Measurements from ENCODE around the gene CAPN9.

The CAPN9 gene

GRCh38 chr1:230739564-230740290 is 7.5 kb upstream of the CAPN9 start:
- H3K4me1 ChIP-seq (ENCODE audit: control insufficient read depth in 1 of 2, insufficient read depth in 1 of 2, low read depth in 1 of 2, low read length in 1 of 2): no peaks in the 10 kb centered on the region
- TF ChIP-seq, protein P1, sequence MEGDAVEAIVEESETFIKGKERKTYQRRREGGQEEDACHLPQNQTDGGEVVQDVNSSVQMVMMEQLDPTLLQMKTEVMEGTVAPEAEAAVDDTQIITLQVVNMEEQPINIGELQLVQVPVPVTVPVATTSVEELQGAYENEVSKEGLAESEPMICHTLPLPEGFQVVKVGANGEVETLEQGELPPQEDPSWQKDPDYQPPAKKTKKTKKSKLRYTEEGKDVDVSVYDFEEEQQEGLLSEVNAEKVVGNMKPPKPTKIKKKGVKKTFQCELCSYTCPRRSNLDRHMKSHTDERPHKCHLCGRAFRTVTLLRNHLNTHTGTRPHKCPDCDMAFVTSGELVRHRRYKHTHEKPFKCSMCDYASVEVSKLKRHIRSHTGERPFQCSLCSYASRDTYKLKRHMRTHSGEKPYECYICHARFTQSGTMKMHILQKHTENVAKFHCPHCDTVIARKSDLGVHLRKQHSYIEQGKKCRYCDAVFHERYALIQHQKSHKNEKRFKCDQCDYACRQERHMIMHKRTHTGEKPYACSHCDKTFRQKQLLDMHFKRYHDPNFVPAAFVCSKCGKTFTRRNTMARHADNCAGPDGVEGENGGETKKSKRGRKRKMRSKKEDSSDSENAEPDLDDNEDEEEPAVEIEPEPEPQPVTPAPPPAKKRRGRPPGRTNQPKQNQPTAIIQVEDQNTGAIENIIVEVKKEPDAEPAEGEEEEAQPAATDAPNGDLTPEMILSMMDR (IDR thresholded peaks at IDR 0.05): no peak
- no peaks in the 10 kb centered on the region for H3K36me3 ChIP-seq
- H3K4me3 ChIP-seq (ENCODE audit: low read depth in 1 of 2, low read length in 1 of 2): no peak overlapping the region
- no peaks in the 10 kb centered on the region for H3K9me3 ChIP-seq
- peaks cover 4% of the 10 kb centered on the region for H3K27me3 ChIP-seq
- H3K27ac ChIP-seq: no peak overlapping the region

DNA sequence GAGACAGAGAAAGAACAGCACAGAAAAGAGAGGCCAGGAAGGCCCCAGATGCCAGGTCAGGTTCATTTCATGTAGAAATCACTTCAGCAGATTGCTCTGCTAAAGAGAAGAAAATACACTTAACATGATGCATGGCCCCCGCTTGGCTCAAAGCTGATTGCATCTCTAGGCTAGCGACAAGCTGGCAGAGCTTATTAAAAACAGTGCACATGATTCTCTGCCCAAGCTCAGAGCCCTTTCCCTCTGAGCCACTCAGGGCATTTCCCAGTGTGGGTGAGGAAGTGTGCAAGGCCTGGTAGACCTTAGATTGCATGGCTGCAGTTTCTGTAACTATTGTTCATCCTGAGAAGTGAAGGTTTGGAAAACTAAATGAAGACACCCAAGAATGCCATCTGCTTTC is 3.3 kb upstream of the CAPN9 start:
- Histone ChIP-seq H3K27me3 (no peaks in the 10 kb centered on the region), H3K36me3 (no peaks in the 10 kb centered on the region), H3K4me1 (ENCODE audit: control insufficient read depth in 1 of 2, insufficient read depth in 1 of 2, low read depth in 1 of 2, low read length in 1 of 2) (peaks cover 0 to 9% of the 10 kb centered on the region in 2 experiments), H3K27ac (no peak overlapping the region), H3K9me3 (no peaks in the 10 kb centered on the region), H3K4me3 (ENCODE audit: low read depth in 1 of 2, low read length in 1 of 2) (no peak overlapping the region)
- TF ChIP-seq, protein P1 (IDR thresholded peaks at IDR 0.05): no peak

DNA sequence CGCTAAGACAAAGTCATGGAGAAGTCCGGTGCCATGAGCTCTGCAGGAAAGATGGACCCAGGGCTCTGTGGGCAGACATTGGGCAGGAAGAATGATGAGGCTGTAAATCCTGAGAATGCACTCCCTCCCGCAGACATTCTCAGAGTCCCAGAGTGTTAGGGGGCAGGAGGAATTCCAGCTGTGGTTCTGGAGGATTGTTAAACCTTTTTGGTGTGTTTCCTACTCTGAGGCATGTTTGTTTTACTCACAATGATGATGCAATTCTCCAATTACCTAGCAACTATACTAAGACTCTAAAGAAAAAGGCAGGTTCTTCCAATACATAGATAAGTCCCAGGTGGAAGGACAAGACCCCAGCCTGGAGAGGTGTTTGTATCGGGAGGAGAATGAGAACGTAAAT is 2.8 kb upstream of the CAPN9 start:
- Histone ChIP-seq H3K36me3 (no peaks in the 10 kb centered on the region), H3K9me3 (no peaks in the 10 kb centered on the region), H3K4me3 (ENCODE audit: low read depth in 1 of 2, low read length in 1 of 2) (no peak overlapping the region), H3K27ac (no peak overlapping the region), H3K27me3 (no peaks in the 10 kb centered on the region), H3K4me1 (ENCODE audit: control insufficient read depth in 1 of 2, insufficient read depth in 1 of 2, low read depth in 1 of 2, low read length in 1 of 2) (peaks cover 0 to 9% of the 10 kb centered on the region in 2 experiments)
- TF ChIP-seq, protein P1 (IDR thresholded peaks at IDR 0.05): no peak

DNA sequence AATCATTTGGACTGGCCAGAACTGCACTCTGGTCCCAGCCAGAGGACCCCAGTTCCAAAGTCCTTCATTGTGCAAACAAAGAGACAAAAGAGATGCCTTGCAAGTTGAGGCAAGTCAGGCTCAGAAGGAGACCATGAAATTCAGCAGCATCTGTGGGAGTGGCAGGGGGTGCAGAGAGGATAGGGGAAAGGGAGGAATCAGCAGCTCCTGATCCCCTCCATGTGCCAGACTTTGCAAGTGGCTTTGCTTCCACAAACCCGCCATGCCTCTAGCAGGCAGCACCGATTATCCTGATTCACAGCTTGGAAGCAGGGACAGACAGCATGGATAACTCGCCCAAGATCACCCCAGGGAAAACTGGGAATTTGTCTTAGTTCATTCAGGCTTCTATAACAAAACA is 2.1 kb upstream of the CAPN9 start:
- Histone ChIP-seq H3K4me1 (ENCODE audit: control insufficient read depth in 1 of 2, insufficient read depth in 1 of 2, low read depth in 1 of 2, low read length in 1 of 2) (peaks cover 0 to 9% of the 10 kb centered on the region in 2 experiments), H3K4me3 (ENCODE audit: low read depth in 1 of 2, low read length in 1 of 2) (no peak overlapping the region), H3K27me3 (no peaks in the 10 kb centered on the region), H3K27ac (no peak overlapping the region), H3K36me3 (no peaks in the 10 kb centered on the region), H3K9me3 (no peaks in the 10 kb centered on the region)
- TF ChIP-seq, protein P1 (IDR thresholded peaks at IDR 0.05): no peak

DNA sequence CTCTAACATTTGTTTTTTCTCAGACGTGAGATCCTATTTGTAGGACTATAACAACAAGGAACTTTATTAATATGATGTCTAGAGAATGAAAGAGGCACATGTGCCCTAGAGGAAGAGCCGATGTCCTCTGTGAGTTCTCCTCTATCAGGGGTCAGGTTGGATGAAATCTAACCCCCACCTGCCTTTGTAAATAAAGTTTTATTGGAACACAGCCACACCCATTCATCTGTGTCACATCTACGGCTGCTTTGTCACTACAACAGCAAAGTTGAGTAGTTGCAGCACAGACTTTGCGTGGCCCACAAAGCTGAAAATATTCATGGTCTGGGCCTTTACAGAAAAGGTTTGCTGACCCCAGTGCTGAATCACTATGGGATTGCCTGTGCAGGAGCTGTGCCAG is 571 bp upstream of the CAPN9 start:
- no peak overlapping the region for H3K27ac ChIP-seq
- H3K9me3 ChIP-seq: no peaks in the 10 kb centered on the region
- TF ChIP-seq, protein P1 (IDR thresholded peaks at IDR 0.05): no peak
- H3K36me3 ChIP-seq: no peaks in the 10 kb centered on the region
- no peak overlapping the region for H3K4me3 ChIP-seq (ENCODE audit: low read depth in 1 of 2, low read length in 1 of 2)
- H3K27me3 ChIP-seq: no peaks in the 10 kb centered on the region
- H3K4me1 ChIP-seq (ENCODE audit: control insufficient read depth in 1 of 2, insufficient read depth in 1 of 2, low read depth in 1 of 2, low read length in 1 of 2): peaks cover 0 to 9% of the 10 kb centered on the region in 2 experiments

All from neutrophil (primary cell).